Naive thymus-derived CD4-positive, alpha-beta T cell (primary cell): Measurements from ENCODE around the gene HSPBAP1. TPM values are rescaled to one million over a fixed set of nuclear protein-coding genes. Genes with fewer than 3 reads are reported as not detected.
"Not testable (repeated sequence)": the region's sequence is repeated elsewhere in the genome, so short reads cannot be mapped to it uniquely, and the experiment has no call there.

Source experiments
- ATAC-seq: fragments of 150-1000 bp; cut with Tn5 transposase; 2 replicates; pipeline ENCODE4 v1.10.0; 2021; ENCODE audit warnings: mild to moderate bottlenecking, moderate library complexity
- CTCF ChIA-PET: fragments of 350-600 bp; sonication (Branson Sonifier 250); formaldehyde crosslinking; loops from one replicate; lab custom pipeline; 2021; ENCODE audit warnings: antibody characterized with exemption; lab: Charles Lee
- POLR2A ChIA-PET: fragments of 350-600 bp; sonication (Branson Sonifier 250); formaldehyde crosslinking; loops from one replicate; lab custom pipeline; 2021; ENCODE audit warnings: antibody characterized with exemption, inconsistent platforms; lab: Charles Lee
- DNase-seq, 9 donors: peaks; one replicate each; pipeline versions ENCODE4 v3.0.0 to v3.0.0-alpha.2; 2020 to 2022; ENCODE audit warnings: mixed read lengths in 1 of 9
- H3K27ac ChIP-seq: one replicate; pipeline ENCODE4 v1.7.0; 2013; ENCODE audit warnings: mild to moderate bottlenecking, low read depth, low read length, moderate library complexity
- H3K27me3 ChIP-seq, 2 donors: one replicate each; pipeline ENCODE4 v1.7.0; 2013; ENCODE audit warnings: low read length in 2 of 2, mild to moderate bottlenecking in 2 of 2, moderate library complexity in 2 of 2; ENCODE audit not compliant: control insufficient read depth in 2 of 2, insufficient read depth in 2 of 2
- H3K36me3 ChIP-seq, 3 experiments: 1 replicate in 2 of 3; 2 replicates in 1 of 3; pipeline ENCODE4 v1.7.0; 2013; ENCODE audit warnings: low read length in 3 of 3, mild to moderate bottlenecking in 3 of 3, moderate library complexity in 1 of 3; ENCODE audit not compliant: insufficient read depth in 3 of 3, control insufficient read depth in 2 of 3
- H3K4me1 ChIP-seq, 2 donors: one replicate each; pipeline ENCODE4 v1.7.0; 2013; ENCODE audit warnings: low read length in 2 of 2, mild to moderate bottlenecking in 2 of 2, moderate library complexity in 1 of 2; ENCODE audit not compliant: control insufficient read depth in 2 of 2, insufficient read depth in 2 of 2
- H3K4me3 ChIP-seq: 2 replicates; pipeline ENCODE4 v1.7.0; 2013; ENCODE audit warnings: mild to moderate bottlenecking, low read length
- H3K9me3 ChIP-seq, 3 experiments: 1 replicate in 2 of 3; 2 replicates in 1 of 3; pipeline ENCODE4 v1.7.0; 2013; ENCODE audit warnings: low read length in 3 of 3; ENCODE audit not compliant: control insufficient read depth in 2 of 3
- H3K27ac Mint-ChIP-seq, 9 donors: one replicate each; pipeline ENCODE4 v1.8.0; 2020 to 2022; ENCODE audit warnings: mixed read lengths in 9 of 9, mild to moderate bottlenecking in 8 of 9, moderate library complexity in 5 of 9, inconsistent platforms in 2 of 9
- H3K27me3 Mint-ChIP-seq, 5 donors: one replicate each; pipeline ENCODE4 v1.8.0; 2021 to 2022; ENCODE audit warnings: mixed read lengths in 5 of 5, mild to moderate bottlenecking in 1 of 5
- H3K36me3 Mint-ChIP-seq, 5 donors: one replicate each; pipeline ENCODE4 v1.8.0; 2020 to 2022; ENCODE audit warnings: mixed read lengths in 5 of 5, mild to moderate bottlenecking in 3 of 5, inconsistent platforms in 1 of 5
- H3K4me1 Mint-ChIP-seq, 7 donors: one replicate each; pipeline ENCODE4 v1.8.0; 2020 to 2022; ENCODE audit warnings: mixed read lengths in 7 of 7, mild to moderate bottlenecking in 3 of 7, inconsistent platforms in 1 of 7
- H3K4me3 Mint-ChIP-seq, 10 donors: one replicate each; pipeline ENCODE4 v1.8.0; 2020 to 2022; ENCODE audit warnings: mild to moderate bottlenecking in 10 of 10, mixed read lengths in 10 of 10, moderate library complexity in 6 of 10, inconsistent platforms in 2 of 10
- H3K9me3 Mint-ChIP-seq, 11 donors: one replicate each; pipeline ENCODE4 v1.8.0; 2020 to 2022; ENCODE audit warnings: mixed read lengths in 11 of 11, mild to moderate bottlenecking in 4 of 11, inconsistent platforms in 1 of 11, moderate library complexity in 1 of 11
- intact Hi-C, 2 donors: fragments of 100-400 bp; cut with micrococcal nuclease; formaldehyde crosslinking; loops; one replicate each; pipeline ENCODE4 v1.15.1; 2023
- polyA plus RNA-seq, 2 donors: library from polyadenylated mRNA; unstranded; fragments of 300-500 nt; fragmentation: Illumina TruSeq; gene quantifications; one replicate each; pipeline ENCODE4 v1.2.3, GENCODE V29; 2021
- total RNA-seq, 6 experiments: library from RNA in 5 of 6; stranded (reverse) in 5 of 6; gene quantifications; 1 replicate in 5 of 6; 2 replicates in 1 of 6; pipeline ENCODE4 v1.2.3 and lab custom pipeline; 2021 to 2026

Gene HSPBAP1
- total and polyA plus RNA-seq, 7 experiments from 2014 or later: 7.1 to 31.5 (median 21.7) TPM

GRCh38 chr3:122732682-122733525, 60.7 kb downstream of the HSPBAP1 start:
- H3K27me3 Mint-ChIP-seq, POLR2A ChIA-PET, intact Hi-C loops, H3K4me3 Mint-ChIP-seq, H3K4me3 ChIP-seq, H3K27ac ChIP-seq, H3K36me3 ChIP-seq, H3K27me3 ChIP-seq, DNase-seq, H3K4me1 Mint-ChIP-seq, ATAC-seq, H3K9me3 ChIP-seq, CTCF ChIA-PET, H3K27ac Mint-ChIP-seq, H3K4me1 ChIP-seq: not testable (repeated sequence)
- peaks cover 7 to 55% (median 37%) of the 10 kb centered on the region in 5 donors for H3K36me3 Mint-ChIP-seq
- H3K9me3 Mint-ChIP-seq: peaks cover 0 to 13% (median 0%) of the 10 kb centered on the region in 11 donors

GRCh38 chr3:122730240-122730639, 63.4 kb downstream of the HSPBAP1 start:
- Mint-ChIP-seq H3K4me3 (no peak overlapping the region), H3K36me3 (peaks cover 7 to 74% (median 56%) of the 10 kb centered on the region in 5 donors), H3K9me3 (peaks cover 0 to 15% (median 9%) of the 10 kb centered on the region in 11 donors), H3K27me3 (no peaks in the 10 kb centered on the region), H3K4me1 (peaks cover 0 to 4% (median 2%) of the 10 kb centered on the region in 7 donors), H3K27ac (peak overlapping the region in 5 of 9 donors; percentile 5 to 78 (median 41))
- ChIA-PET CTCF (no interaction called here), POLR2A (no interaction called here)
- Histone ChIP-seq H3K27me3 (no peaks in the 10 kb centered on the region), H3K4me3 (no peak overlapping the region), H3K4me1 (no peaks in the 10 kb centered on the region), H3K36me3 (no peaks in the 10 kb centered on the region), H3K9me3 (no peaks in the 10 kb centered on the region), H3K27ac (no peak overlapping the region)
- no peak for DNase-seq
- intact Hi-C loops: no loop called here
- no peak for ATAC-seq

GRCh38 chr3:122728756-122729514, 64.7 kb downstream of the HSPBAP1 start:
- Mint-ChIP-seq H3K27me3 (no peaks in the 10 kb centered on the region), H3K9me3 (peaks cover 0 to 13% (median 7%) of the 10 kb centered on the region in 11 donors), H3K36me3 (peaks cover 5 to 66% (median 51%) of the 10 kb centered on the region in 5 donors), H3K4me1 (peaks cover 0 to 4% (median 0%) of the 10 kb centered on the region in 7 donors), H3K27ac (peak overlapping the region in 1 of 9 donors; percentile 56), H3K4me3 (no peak overlapping the region)
- Histone ChIP-seq H3K9me3 (no peaks in the 10 kb centered on the region), H3K27ac (no peak overlapping the region), H3K4me3 (no peak overlapping the region), H3K36me3 (no peaks in the 10 kb centered on the region), H3K27me3 (no peaks in the 10 kb centered on the region), H3K4me1 (no peaks in the 10 kb centered on the region)
- DNase-seq: no peak
- POLR2A ChIA-PET: no interaction called here
- intact Hi-C loops: no loop called here
- no peak for ATAC-seq
- CTCF ChIA-PET: interaction anchor here (0.7 kb wide), 1 partner anchor 295 kb away, joined by 4 read pairs; no protein-coding TSS in a partner anchor

GRCh38 chr3:122728186-122728585, 65.4 kb downstream of the HSPBAP1 start:
- intact Hi-C loops: no loop called here
- Histone ChIP-seq H3K4me3 (no peak overlapping the region), H3K36me3 (no peaks in the 10 kb centered on the region), H3K27me3 (no peaks in the 10 kb centered on the region), H3K9me3 (no peaks in the 10 kb centered on the region), H3K27ac (no peak overlapping the region), H3K4me1 (no peaks in the 10 kb centered on the region)
- H3K4me1 Mint-ChIP-seq: peaks cover 0 to 4% (median 0%) of the 10 kb centered on the region in 7 donors
- ChIA-PET POLR2A (no interaction called here), CTCF (interaction anchor here (0.7 kb wide), 1 partner anchor 296 kb away, joined by 4 read pairs; no protein-coding TSS in a partner anchor)
- ATAC-seq (no peak), DNase-seq (no peak)
- H3K27me3 Mint-ChIP-seq: no peaks in the 10 kb centered on the region
- peaks cover 0 to 68% (median 52%) of the 10 kb centered on the region in 5 donors for H3K36me3 Mint-ChIP-seq
- H3K9me3 Mint-ChIP-seq: peaks cover 0 to 10% (median 7%) of the 10 kb centered on the region in 11 donors
- H3K4me3 Mint-ChIP-seq: no peak overlapping the region
- peak overlapping the region in 1 of 9 donors; percentile 56 for H3K27ac Mint-ChIP-seq

GRCh38 chr3:122727766-122728165, 65.9 kb downstream of the HSPBAP1 start:
- Histone ChIP-seq H3K27ac (no peak overlapping the region), H3K9me3 (no peaks in the 10 kb centered on the region), H3K4me3 (no peak overlapping the region), H3K4me1 (no peaks in the 10 kb centered on the region), H3K36me3 (no peaks in the 10 kb centered on the region), H3K27me3 (no peaks in the 10 kb centered on the region)
- DNase-seq: no peak
- intact Hi-C loops: no loop called here
- ChIA-PET POLR2A (no interaction called here), CTCF (no interaction called here)
- Mint-ChIP-seq H3K9me3 (peaks cover 0 to 10% (median 7%) of the 10 kb centered on the region in 11 donors), H3K36me3 (peaks cover 0 to 69% (median 56%) of the 10 kb centered on the region in 5 donors), H3K27ac (no peak overlapping the region), H3K4me1 (peaks cover 0 to 4% (median 0%) of the 10 kb centered on the region in 7 donors), H3K4me3 (no peak overlapping the region), H3K27me3 (no peaks in the 10 kb centered on the region)
- no peak for ATAC-seq

- Mint-ChIP-seq H3K27ac (no peak overlapping the region), H3K36me3 (peaks cover 0 to 70% (median 61%) of the 10 kb centered on the region in 5 donors), H3K4me3 (no peak overlapping the region), H3K9me3 (peaks cover 0 to 10% (median 7%) of the 10 kb centered on the region in 11 donors), H3K4me1 (peaks cover 0 to 4% (median 0%) of the 10 kb centered on the region in 7 donors), H3K27me3 (no peaks in the 10 kb centered on the region)
- no peaks in the 10 kb centered on the region for H3K36me3 ChIP-seq
- DNase-seq (no peak), ATAC-seq (no peak)
- no peaks in the 10 kb centered on the region for H3K4me1 ChIP-seq
- no peak overlapping the region for H3K4me3 ChIP-seq
- H3K27ac ChIP-seq: no peak overlapping the region
- H3K9me3 ChIP-seq: no peaks in the 10 kb centered on the region
- ChIA-PET POLR2A (no interaction called here), CTCF (no interaction called here)
- intact Hi-C loops: no loop called here
- H3K27me3 ChIP-seq: no peaks in the 10 kb centered on the region
Observed at GRCh38 chr3:122727294-122727693, 66.3 kb downstream of the HSPBAP1 start.
